22Rv1 (cell line): ENCODE data around the gene NFIX.

ENCODE experiments used
- ZFX ChIP-seq: fragments of 450-650 bp; IDR thresholded peaks from 2 replicates; pipeline ENCODE4 v1.6.1; 2017; ENCODE audit warnings: antibody characterized with exemption, borderline replicate concordance
- TF ChIP-seq, protein P1 (sequence below): fragments of 450-650 bp; IDR thresholded peaks from 2 replicates; pipeline ENCODE4 v1.5.1; 2017; ENCODE audit warnings: mild to moderate bottlenecking

DNA sequence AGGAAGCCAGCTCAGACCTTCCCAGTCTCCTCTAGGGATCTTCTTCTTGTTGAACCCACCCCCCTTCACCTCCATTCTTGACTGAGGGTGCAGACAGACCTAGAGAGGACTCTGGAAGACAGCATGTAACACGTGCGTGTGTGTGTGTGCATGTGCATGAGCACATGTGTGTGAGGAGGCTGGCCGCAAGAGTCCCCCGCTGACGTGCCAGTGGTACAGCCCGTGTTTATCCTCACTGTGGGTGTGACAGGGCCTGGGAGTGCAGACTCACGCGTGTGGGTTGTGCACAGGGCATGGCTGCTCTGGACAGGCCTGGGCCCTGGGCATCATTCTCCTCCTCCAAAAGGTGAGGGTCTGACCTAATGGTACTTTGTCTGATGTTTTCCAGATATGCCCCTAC is 81.0 kb downstream of the NFIX start:
- TF ChIP-seq, protein P1, sequence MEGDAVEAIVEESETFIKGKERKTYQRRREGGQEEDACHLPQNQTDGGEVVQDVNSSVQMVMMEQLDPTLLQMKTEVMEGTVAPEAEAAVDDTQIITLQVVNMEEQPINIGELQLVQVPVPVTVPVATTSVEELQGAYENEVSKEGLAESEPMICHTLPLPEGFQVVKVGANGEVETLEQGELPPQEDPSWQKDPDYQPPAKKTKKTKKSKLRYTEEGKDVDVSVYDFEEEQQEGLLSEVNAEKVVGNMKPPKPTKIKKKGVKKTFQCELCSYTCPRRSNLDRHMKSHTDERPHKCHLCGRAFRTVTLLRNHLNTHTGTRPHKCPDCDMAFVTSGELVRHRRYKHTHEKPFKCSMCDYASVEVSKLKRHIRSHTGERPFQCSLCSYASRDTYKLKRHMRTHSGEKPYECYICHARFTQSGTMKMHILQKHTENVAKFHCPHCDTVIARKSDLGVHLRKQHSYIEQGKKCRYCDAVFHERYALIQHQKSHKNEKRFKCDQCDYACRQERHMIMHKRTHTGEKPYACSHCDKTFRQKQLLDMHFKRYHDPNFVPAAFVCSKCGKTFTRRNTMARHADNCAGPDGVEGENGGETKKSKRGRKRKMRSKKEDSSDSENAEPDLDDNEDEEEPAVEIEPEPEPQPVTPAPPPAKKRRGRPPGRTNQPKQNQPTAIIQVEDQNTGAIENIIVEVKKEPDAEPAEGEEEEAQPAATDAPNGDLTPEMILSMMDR: no peak
- no peak for TF ChIP-seq ZFX
